ENCODE results near the gene MAML3. TPM values are rescaled to one million over a fixed set of nuclear protein-coding genes. Genes with fewer than 3 reads are reported as not detected.

The MAML3 gene
- polyA plus RNA-seq, 2 donors = 3.7 to 3.8 TPM

DNA sequence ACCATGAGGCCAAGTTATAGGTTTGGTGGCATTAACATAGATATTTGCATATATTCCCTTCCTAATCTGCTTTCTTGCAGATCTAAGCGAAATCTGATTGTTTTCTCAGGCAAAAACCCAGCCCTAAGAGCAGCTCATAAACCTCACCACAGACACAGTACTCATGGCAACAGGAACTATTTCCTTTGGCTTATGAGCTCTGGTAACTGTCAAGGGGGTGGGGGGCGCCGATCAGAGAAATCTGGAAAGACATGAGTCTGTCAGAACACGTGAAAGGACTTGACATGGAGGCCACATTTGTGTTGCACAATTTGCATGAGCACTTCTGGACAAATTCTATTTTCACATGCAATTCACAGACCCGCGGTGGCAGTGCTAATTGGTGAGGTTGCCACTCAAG, 404.6 kb downstream of the MAML3 start:
- no peaks in the 10 kb centered on the region for H3K4me1 ChIP-seq (ENCODE audit: control insufficient read depth in 2 of 2, insufficient read depth in 2 of 2, low read length in 1 of 2)
- H3K4me3 ChIP-seq (ENCODE audit: low read depth in 1 of 2, low read length in 2 of 2) = no peak overlapping the region
- no peaks in the 10 kb centered on the region for H3K36me3 ChIP-seq (ENCODE audit: control insufficient read depth in 2 of 2, insufficient read depth in 2 of 2, low read length in 1 of 2)
- WGBS, 2 donors = 78 to 83% methylated on average over 6 of the region's 6 CpGs
- no peaks in the 10 kb centered on the region for H3K9me3 ChIP-seq (ENCODE audit: control insufficient read depth in 2 of 2, insufficient read depth in 1 of 2, low read depth in 1 of 2, low read length in 1 of 2)
- no peak overlapping the region for H3K27ac ChIP-seq (ENCODE audit: low read depth in 2 of 2, low read length in 1 of 2)
- no peaks in the 10 kb centered on the region for H3K27me3 ChIP-seq (ENCODE audit: control insufficient read depth in 1 of 2, insufficient read depth in 2 of 2, low read length in 2 of 2)

- H3K4me3 ChIP-seq (ENCODE audit: low read depth in 1 of 2, low read length in 2 of 2) = no peak overlapping the region
- H3K27me3 ChIP-seq (ENCODE audit: control insufficient read depth in 1 of 2, insufficient read depth in 2 of 2, low read length in 2 of 2) = no peaks in the 10 kb centered on the region
- H3K27ac ChIP-seq (ENCODE audit: low read depth in 2 of 2, low read length in 1 of 2) = no peak overlapping the region
- no peaks in the 10 kb centered on the region for H3K36me3 ChIP-seq (ENCODE audit: control insufficient read depth in 2 of 2, insufficient read depth in 2 of 2, low read length in 1 of 2)
- H3K4me1 ChIP-seq (ENCODE audit: control insufficient read depth in 2 of 2, insufficient read depth in 2 of 2, low read length in 1 of 2) = no peaks in the 10 kb centered on the region
- 82 to 83% methylated on average over 12 of the region's 12 CpGs for WGBS, 2 donors
- H3K9me3 ChIP-seq (ENCODE audit: control insufficient read depth in 2 of 2, insufficient read depth in 1 of 2, low read depth in 1 of 2, low read length in 1 of 2) = no peaks in the 10 kb centered on the region
Measured at GRCh38 chr4:139746431-139747171, 407.4 kb downstream of the MAML3 start.

DNA sequence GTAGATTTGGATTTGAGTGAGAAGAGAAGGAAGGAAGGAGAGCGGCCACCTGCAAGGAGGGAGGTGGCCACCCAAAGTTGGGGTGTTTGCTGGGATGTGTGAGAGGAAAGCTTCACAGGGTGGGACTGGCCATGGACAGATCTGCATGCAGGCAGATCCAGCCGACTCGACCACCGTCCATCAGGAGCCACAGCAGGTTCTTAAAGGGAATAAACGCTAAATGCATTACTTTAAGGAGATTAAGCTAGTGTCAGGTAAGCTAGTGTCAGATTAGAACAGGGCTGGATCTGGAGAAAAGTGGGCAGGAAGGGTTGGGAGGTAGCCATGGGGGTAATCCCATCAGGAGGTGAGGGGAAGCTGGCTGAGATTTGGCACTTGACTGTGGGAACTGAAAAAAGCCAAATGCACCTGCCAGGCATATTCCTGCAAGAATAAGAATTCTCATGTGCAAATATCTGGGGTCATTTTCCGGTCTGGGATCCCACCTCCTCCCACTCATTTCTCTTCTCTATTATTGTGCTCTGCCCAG, 408.8 kb downstream of the MAML3 start:
- Histone ChIP-seq H3K27ac (ENCODE audit: low read depth in 2 of 2, low read length in 1 of 2) (no peak overlapping the region), H3K27me3 (ENCODE audit: control insufficient read depth in 1 of 2, insufficient read depth in 2 of 2, low read length in 2 of 2) (no peaks in the 10 kb centered on the region), H3K4me1 (ENCODE audit: control insufficient read depth in 2 of 2, insufficient read depth in 2 of 2, low read length in 1 of 2) (peaks cover 2 to 3% of the 10 kb centered on the region in 2 donors), H3K9me3 (ENCODE audit: control insufficient read depth in 2 of 2, insufficient read depth in 1 of 2, low read depth in 1 of 2, low read length in 1 of 2) (no peaks in the 10 kb centered on the region), H3K36me3 (ENCODE audit: control insufficient read depth in 2 of 2, insufficient read depth in 2 of 2, low read length in 1 of 2) (no peaks in the 10 kb centered on the region), H3K4me3 (ENCODE audit: low read depth in 1 of 2, low read length in 2 of 2) (no peak overlapping the region)
- WGBS, 2 donors = 94% methylated on average over 6 of the region's 6 CpGs

DNA sequence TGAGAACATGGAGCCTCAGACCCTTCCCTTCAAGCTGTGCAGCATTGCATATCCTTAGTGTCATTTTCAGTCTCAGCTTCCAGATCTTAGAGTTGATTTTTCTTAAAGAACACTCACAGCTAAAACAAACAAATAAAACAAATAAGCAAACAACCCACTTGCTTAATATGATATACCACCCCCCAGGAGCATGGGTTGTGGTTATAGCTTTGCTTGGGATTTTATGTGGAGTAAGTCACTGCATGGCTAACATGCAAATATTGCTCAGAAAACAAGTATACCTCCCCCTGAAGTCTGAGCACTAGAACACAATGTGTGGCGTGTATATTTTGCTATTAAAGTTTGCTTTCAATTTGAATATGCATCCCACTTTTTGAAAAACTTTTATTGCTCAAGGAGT, 409.8 kb downstream of the MAML3 start:
- 90 to 97% methylated on average over 1 of the region's 1 CpG for WGBS, 2 donors
- Histone ChIP-seq H3K4me3 (ENCODE audit: low read depth in 1 of 2, low read length in 2 of 2) (no peak overlapping the region), H3K4me1 (ENCODE audit: control insufficient read depth in 2 of 2, insufficient read depth in 2 of 2, low read length in 1 of 2) (peaks cover 6 to 7% of the 10 kb centered on the region in 2 donors), H3K36me3 (ENCODE audit: control insufficient read depth in 2 of 2, insufficient read depth in 2 of 2, low read length in 1 of 2) (no peaks in the 10 kb centered on the region), H3K9me3 (ENCODE audit: control insufficient read depth in 2 of 2, insufficient read depth in 1 of 2, low read depth in 1 of 2, low read length in 1 of 2) (no peaks in the 10 kb centered on the region), H3K27ac (ENCODE audit: low read depth in 2 of 2, low read length in 1 of 2) (no peak overlapping the region), H3K27me3 (ENCODE audit: control insufficient read depth in 1 of 2, insufficient read depth in 2 of 2, low read length in 2 of 2) (no peaks in the 10 kb centered on the region)

DNA sequence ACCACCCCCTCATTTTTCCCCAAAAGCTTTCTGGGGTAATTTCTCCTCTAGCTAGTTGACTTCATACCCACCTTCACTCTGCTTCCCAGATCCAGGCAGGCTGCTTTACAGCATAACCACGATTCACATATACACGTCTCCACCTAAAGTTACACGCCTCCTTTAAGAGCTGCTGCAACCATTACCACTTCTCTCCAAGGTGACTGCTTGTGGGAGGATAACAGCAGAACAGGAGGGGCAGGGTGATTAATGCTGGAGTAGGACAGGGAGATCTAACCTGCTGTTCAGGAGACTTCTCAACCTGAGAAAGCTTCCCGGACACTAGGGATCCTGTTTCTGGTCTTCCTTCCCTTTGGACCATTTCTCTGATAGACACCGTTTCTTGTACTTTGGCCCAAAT, 411.0 kb downstream of the MAML3 start:
- Histone ChIP-seq H3K4me1 (ENCODE audit: control insufficient read depth in 2 of 2, insufficient read depth in 2 of 2, low read length in 1 of 2) (peaks cover 6 to 7% of the 10 kb centered on the region in 2 donors), H3K27me3 (ENCODE audit: control insufficient read depth in 1 of 2, insufficient read depth in 2 of 2, low read length in 2 of 2) (no peaks in the 10 kb centered on the region), H3K4me3 (ENCODE audit: low read depth in 1 of 2, low read length in 2 of 2) (no peak overlapping the region), H3K27ac (ENCODE audit: low read depth in 2 of 2, low read length in 1 of 2) (peak overlapping the region; percentile 71 to 79), H3K36me3 (ENCODE audit: control insufficient read depth in 2 of 2, insufficient read depth in 2 of 2, low read length in 1 of 2) (no peaks in the 10 kb centered on the region), H3K9me3 (ENCODE audit: control insufficient read depth in 2 of 2, insufficient read depth in 1 of 2, low read depth in 1 of 2, low read length in 1 of 2) (no peaks in the 10 kb centered on the region)
- 61 to 64% methylated on average over 5 of the region's 5 CpGs for WGBS, 2 donors

GRCh38 chr4:139740531-139741041, 413.4 kb downstream of the MAML3 start:
- no peaks in the 10 kb centered on the region for H3K36me3 ChIP-seq (ENCODE audit: control insufficient read depth in 2 of 2, insufficient read depth in 2 of 2, low read length in 1 of 2)
- WGBS, 2 donors = 15 to 24% methylated on average over 10 of the region's 10 CpGs
- H3K27ac ChIP-seq (ENCODE audit: low read depth in 2 of 2, low read length in 1 of 2) = peak overlapping the region; percentile 91 to 98
- H3K4me1 ChIP-seq (ENCODE audit: control insufficient read depth in 2 of 2, insufficient read depth in 2 of 2, low read length in 1 of 2) = peaks cover 6 to 7% of the 10 kb centered on the region in 2 donors
- H3K4me3 ChIP-seq (ENCODE audit: low read depth in 1 of 2, low read length in 2 of 2) = no peak overlapping the region
- no peaks in the 10 kb centered on the region for H3K9me3 ChIP-seq (ENCODE audit: control insufficient read depth in 2 of 2, insufficient read depth in 1 of 2, low read depth in 1 of 2, low read length in 1 of 2)
- no peaks in the 10 kb centered on the region for H3K27me3 ChIP-seq (ENCODE audit: control insufficient read depth in 1 of 2, insufficient read depth in 2 of 2, low read length in 2 of 2)

- Histone ChIP-seq H3K9me3 (ENCODE audit: control insufficient read depth in 2 of 2, insufficient read depth in 1 of 2, low read depth in 1 of 2, low read length in 1 of 2) (no peaks in the 10 kb centered on the region), H3K4me3 (ENCODE audit: low read depth in 1 of 2, low read length in 2 of 2) (no peak overlapping the region), H3K4me1 (ENCODE audit: control insufficient read depth in 2 of 2, insufficient read depth in 2 of 2, low read length in 1 of 2) (peaks cover 6 to 7% of the 10 kb centered on the region in 2 donors), H3K27me3 (ENCODE audit: control insufficient read depth in 1 of 2, insufficient read depth in 2 of 2, low read length in 2 of 2) (no peaks in the 10 kb centered on the region), H3K27ac (ENCODE audit: low read depth in 2 of 2, low read length in 1 of 2) (peak overlapping the region; percentile 91 to 98), H3K36me3 (ENCODE audit: control insufficient read depth in 2 of 2, insufficient read depth in 2 of 2, low read length in 1 of 2) (no peaks in the 10 kb centered on the region)
- 37 to 51% methylated on average over 5 of the region's 5 CpGs for WGBS, 2 donors
Measured at GRCh38 chr4:139740121-139740520, 413.9 kb downstream of the MAML3 start.

- no peaks in the 10 kb centered on the region for H3K9me3 ChIP-seq (ENCODE audit: control insufficient read depth in 2 of 2, insufficient read depth in 1 of 2, low read depth in 1 of 2, low read length in 1 of 2)
- peaks cover 6 to 7% of the 10 kb centered on the region in 2 donors for H3K4me1 ChIP-seq (ENCODE audit: control insufficient read depth in 2 of 2, insufficient read depth in 2 of 2, low read length in 1 of 2)
- H3K27me3 ChIP-seq (ENCODE audit: control insufficient read depth in 1 of 2, insufficient read depth in 2 of 2, low read length in 2 of 2) = no peaks in the 10 kb centered on the region
- H3K4me3 ChIP-seq (ENCODE audit: low read depth in 1 of 2, low read length in 2 of 2) = no peak overlapping the region
- whole genome bisulfite sequencing, 2 donors = 82 to 90% methylated on average over 2 of the region's 2 CpGs
- H3K27ac ChIP-seq (ENCODE audit: low read depth in 2 of 2, low read length in 1 of 2) = peak overlapping the region in 1 of 2 donors; percentile 26
- no peaks in the 10 kb centered on the region for H3K36me3 ChIP-seq (ENCODE audit: control insufficient read depth in 2 of 2, insufficient read depth in 2 of 2, low read length in 1 of 2)
Measured at GRCh38 chr4:139738846-139739613, 415.0 kb downstream of the MAML3 start.

GRCh38 chr4:139736661-139737060, 417.3 kb downstream of the MAML3 start:
- Histone ChIP-seq H3K4me1 (ENCODE audit: control insufficient read depth in 2 of 2, insufficient read depth in 2 of 2, low read length in 1 of 2) (peaks cover 6 to 7% of the 10 kb centered on the region in 2 donors), H3K36me3 (ENCODE audit: control insufficient read depth in 2 of 2, insufficient read depth in 2 of 2, low read length in 1 of 2) (no peaks in the 10 kb centered on the region), H3K4me3 (ENCODE audit: low read depth in 1 of 2, low read length in 2 of 2) (no peak overlapping the region), H3K9me3 (ENCODE audit: control insufficient read depth in 2 of 2, insufficient read depth in 1 of 2, low read depth in 1 of 2, low read length in 1 of 2) (no peaks in the 10 kb centered on the region), H3K27ac (ENCODE audit: low read depth in 2 of 2, low read length in 1 of 2) (no peak overlapping the region), H3K27me3 (ENCODE audit: control insufficient read depth in 1 of 2, insufficient read depth in 2 of 2, low read length in 2 of 2) (no peaks in the 10 kb centered on the region)
- WGBS, 2 donors = 86 to 88% methylated on average over 2 of the region's 2 CpGs
